NT2/D1 (cell line): ENCODE data around the gene NDOR1.

Source experiments
- YY1 ChIP-seq: IDR thresholded peaks from 2 replicates; pipeline ENCODE4 v1.6.1; 2011; ENCODE audit not compliant: insufficient read length, insufficient read depth
- ZNF274 ChIP-seq: IDR thresholded peaks from 2 replicates; pipeline ENCODE4 v1.6.1; 2011; ENCODE audit warnings: mild to moderate bottlenecking, low read depth, low read length

- TF ChIP-seq YY1 = no peak
- no peak for TF ChIP-seq ZNF274
These were observed 7.0 kb downstream of the NDOR1 start for GRCh38 chr9:137212520-137212919.
